DND-41 (cell line): ENCODE measurements around the gene CD177.
"Not testable (repeated sequence)": the region's sequence is repeated elsewhere in the genome, so short reads cannot be mapped to it uniquely, and the experiment has no call there.

Source experiments
- EZH2 ChIP-seq: IDR thresholded peaks from 3 replicates; pipeline ENCODE4 v1.6.1; 2012; ENCODE audit warnings: borderline replicate concordance, low read depth, mild to moderate bottlenecking, moderate library complexity, low read length, inconsistent platforms; ENCODE audit not compliant: severe bottlenecking
- TF ChIP-seq, protein P1 (sequence below): IDR thresholded peaks from 2 replicates; pipeline ENCODE4 v1.5.1; 2012; ENCODE audit warnings: borderline replicate concordance, low read length, moderate library complexity, mild to moderate bottlenecking; ENCODE audit not compliant: poor library complexity, severe bottlenecking; ENCODE audit errors: extremely low read depth

DNA sequence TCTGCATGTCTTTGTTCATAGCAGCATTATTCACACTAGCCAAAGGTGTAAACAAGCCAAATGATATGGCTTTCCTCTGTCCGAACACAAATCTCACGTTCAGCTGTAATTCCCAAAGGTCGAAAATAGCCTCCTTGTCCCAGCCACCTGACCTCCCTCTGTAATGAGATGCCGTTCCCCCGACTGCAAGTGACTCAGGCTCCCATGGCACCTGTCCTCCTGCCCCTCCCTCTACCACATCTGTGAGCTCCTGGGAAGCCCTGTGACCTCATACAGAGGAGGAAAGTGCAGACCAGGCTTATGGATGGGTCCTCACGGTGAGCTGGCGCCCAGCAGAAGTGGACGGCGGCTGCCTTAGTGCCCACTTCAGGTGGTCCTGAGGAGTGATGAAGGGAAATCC, 15.4 kb downstream of the CD177 start:
- TF ChIP-seq, protein P1, sequence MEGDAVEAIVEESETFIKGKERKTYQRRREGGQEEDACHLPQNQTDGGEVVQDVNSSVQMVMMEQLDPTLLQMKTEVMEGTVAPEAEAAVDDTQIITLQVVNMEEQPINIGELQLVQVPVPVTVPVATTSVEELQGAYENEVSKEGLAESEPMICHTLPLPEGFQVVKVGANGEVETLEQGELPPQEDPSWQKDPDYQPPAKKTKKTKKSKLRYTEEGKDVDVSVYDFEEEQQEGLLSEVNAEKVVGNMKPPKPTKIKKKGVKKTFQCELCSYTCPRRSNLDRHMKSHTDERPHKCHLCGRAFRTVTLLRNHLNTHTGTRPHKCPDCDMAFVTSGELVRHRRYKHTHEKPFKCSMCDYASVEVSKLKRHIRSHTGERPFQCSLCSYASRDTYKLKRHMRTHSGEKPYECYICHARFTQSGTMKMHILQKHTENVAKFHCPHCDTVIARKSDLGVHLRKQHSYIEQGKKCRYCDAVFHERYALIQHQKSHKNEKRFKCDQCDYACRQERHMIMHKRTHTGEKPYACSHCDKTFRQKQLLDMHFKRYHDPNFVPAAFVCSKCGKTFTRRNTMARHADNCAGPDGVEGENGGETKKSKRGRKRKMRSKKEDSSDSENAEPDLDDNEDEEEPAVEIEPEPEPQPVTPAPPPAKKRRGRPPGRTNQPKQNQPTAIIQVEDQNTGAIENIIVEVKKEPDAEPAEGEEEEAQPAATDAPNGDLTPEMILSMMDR, result not testable (repeated sequence)
- TF ChIP-seq EZH2, result not testable (repeated sequence)
